Germinal center (tissue), 1 donor: ENCODE results near the gene CAPN5.

Experiments
- DNase-seq: peaks from one replicate; pipeline ENCODE4 v3.0.0; 2012; ENCODE audit warnings: mixed read lengths, low spot score

CAPN5 gene

DNA sequence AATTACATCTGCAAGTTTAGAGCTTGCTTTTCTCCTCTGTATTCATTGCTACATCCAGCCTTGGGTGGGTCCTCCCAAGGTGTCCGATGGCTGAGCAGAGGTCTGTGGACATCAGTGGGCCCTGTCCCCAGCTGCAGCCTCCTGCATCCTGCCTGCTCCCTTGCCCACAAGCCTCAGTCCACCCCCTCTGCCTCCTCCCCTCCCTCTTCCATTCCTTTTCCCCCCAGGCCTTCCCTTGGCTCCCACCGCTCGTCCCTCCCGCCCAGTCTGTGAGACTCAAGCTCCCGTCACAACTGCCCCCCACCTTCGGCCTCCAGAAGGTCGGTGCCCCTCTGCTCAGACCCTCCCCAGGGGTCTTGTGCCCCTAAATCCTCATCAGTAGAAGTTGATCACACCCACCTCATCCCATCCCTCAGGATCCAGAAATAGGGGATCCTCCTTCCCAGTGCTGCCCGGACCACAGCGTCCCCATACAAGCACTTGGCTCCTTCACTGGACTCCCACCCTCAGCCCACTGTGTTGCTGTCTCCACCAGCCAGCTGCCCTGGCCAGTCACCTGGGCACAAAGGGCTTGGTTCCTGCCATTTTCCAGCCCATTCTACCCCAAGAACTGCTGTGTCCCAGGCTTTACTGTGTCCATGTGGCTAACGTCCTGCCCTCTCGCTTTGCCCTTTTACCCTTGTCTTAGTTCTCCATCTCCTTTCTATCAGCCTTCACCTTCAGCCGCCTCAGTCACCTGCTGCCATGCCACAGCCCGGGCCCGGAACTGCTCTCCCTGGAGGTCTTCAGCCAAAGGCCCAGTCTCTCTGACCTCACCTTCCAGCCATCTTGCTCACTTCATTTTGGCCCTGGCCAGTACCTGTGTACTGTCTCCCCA is 33.6 kb downstream of the CAPN5 start:
- DNase-seq: no peak

DNA sequence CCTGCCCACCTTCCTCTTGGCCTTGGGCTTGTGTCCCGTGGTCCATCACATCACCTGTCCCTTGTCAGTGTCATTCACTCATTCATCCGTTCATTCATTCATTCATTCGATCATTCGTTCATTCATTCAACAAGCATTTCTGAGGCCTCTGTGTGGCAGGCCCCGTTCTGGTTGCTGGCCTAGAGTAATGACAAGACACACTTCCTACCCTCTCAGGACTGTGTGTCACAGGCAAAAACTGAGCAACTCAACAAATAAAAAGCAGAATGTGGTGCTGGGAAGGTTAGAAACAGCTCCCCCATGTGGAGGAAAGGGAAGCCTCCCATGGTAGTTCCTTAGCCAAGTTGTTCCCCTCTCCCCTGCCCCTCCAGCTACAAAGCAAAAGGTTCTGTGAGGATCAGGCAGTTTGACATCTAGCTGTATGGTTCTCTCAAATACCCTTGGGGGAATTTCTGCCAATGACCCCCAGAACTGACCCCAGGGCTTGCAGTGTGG is 34.3 kb downstream of the CAPN5 start:
- peak; percentile 36 for DNase-seq

DNA sequence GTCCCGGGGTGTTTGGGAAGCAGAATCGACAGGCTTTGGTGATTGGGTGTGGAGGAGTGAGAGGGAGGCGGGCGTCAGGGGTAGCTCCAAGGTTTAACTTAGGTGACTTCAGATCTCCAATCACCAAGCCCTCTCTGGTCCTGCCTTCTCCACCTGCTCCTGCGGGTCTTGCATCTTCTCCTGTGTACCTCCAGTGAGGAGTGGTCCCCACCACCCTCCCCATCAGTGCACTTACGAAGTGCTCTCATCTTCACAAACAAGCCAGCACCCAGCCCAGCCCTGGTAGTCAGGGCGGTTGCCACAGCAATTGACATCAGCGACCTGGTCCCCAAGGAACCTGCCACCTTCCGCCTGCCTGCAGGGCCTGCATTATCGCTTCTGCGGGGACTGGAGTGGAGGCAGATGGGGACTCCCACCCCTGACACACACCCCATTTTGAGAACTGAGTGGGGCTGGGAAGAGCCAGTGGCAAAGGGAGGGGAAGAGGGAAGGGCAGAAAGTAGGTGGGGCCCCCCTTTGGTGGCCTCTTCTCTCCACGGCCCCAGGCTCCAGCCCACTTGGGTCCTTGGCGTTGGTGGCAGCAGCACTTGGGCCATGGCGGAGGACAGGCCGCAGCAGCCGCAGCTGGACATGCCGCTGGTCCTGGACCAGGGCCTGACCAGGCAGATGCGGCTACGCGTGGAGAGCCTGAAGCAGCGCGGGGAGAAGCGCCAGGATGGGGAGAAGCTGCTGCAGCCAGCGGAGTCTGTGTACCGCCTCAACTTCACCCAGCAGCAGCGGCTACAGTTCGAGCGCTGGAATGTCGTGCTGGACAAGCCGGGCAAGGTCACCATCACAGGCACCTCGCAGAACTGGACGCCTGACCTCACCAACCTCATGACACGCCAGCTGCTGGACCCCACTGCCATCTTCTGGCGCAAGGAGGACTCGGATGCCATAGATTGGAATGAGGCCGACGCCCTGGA is 35.8 kb downstream of the CAPN5 start, which contains the start of gene OMP:
Gene OMP (plus strand): TSS at position 595 of the 965 bp plus-strand sequence. CDS start 0 bp downstream, at position 595.
- DNase-seq: no peak

DNA sequence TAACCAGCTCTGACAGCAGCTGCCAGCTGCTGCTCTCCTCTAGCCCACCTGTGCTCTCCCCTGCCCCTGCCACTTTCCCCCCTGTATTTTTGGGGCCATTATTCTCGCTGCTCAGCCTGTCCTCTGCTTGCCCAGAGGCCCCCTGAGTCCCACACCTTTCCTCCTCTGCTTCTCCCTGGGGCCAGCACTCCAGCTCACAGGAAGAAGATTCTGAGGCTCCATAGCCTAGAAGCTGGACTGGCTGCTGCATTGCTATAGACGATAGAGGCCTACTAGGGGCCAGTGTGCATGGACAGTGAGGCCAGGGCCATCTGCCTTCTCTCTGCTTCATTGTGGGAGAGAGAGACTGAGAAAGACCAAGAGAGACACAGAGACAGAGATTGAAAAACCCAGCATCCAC is 36.5 kb downstream of the CAPN5 start:
- DNase-seq: no peak

DNA sequence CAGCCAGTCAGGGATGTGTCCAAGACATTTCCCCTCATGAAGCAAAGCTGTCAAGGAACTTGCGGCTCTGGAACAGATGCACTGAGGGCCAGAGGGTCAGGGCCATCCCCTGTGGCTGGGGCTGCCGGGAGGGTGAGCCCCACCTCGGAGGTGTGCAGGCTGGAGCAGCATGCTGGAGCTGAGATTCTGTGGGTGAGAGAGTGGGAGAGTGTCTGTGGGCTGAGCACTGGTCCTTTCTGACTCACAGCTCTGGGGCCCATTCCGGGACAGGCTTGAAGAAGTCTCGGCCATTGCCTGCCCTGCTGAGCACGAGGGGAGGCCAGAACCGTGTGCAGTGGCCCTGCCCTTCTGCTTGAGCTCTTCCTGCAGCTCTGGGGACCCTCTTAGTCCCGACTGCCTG is 38.0 kb downstream of the CAPN5 start:
- DNase-seq: no peak

DNA sequence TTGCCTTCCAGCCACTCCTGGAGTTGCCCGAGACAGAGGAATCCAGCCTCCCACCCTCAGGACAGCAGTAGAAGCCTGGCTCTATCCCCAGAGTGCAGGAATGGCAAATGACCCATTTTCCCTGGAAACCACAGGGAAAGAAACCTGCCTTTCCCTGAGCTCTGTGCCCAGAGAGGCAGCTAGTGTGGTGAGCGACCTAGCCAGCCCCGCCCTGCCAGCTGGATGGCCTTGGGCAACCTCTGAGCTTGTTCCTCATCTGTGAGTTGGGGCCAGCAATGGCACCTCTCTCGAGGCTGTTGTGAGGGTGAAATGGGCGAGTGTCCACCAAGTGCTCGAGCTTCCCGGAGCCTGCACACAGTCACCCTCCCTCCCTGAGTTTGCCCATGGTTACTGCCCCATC is 39.5 kb downstream of the CAPN5 start:
- no peak for DNase-seq

DNA sequence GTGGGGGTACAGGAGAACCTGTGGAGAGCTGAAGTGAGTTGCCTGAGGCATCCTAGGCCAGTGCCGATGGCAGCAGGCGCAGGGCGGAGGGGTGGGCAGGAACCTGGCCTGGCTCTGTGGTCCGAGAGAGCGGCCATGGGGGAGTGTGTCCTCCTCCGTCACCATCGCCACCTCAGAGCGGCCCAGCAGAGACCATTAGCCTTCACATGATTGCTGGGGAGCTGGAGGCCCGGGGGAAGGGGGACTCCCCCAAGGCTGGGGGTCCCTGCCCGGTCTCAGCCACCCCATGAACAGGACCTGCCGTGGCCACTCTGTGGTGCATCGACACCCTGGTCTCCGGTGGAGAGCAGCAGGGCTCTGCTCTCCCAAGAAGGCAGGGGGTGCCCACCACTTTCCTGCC is 40.0 kb downstream of the CAPN5 start:
- DNase-seq: no peak

DNA sequence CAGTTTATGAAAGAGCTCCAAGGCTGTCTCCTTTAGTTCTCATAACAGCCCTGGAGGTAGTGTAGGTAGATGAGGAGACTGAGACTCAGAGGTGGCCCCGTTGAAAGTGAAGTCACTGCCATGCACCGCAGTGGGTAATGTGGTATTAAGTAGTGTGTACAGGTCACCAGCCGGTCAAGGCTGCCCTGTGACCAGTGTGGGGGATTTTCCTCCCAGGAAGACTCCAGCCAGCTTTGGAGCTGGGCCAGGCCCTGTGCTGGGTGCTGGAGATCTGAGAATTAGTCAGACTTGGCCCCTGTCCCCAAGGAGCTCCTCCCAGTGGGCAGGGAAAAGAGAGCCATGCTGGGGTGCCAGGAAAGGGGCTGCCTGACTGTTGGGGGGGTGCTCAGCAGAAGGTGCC is 41.2 kb downstream of the CAPN5 start:
- DNase-seq: no peak

DNA sequence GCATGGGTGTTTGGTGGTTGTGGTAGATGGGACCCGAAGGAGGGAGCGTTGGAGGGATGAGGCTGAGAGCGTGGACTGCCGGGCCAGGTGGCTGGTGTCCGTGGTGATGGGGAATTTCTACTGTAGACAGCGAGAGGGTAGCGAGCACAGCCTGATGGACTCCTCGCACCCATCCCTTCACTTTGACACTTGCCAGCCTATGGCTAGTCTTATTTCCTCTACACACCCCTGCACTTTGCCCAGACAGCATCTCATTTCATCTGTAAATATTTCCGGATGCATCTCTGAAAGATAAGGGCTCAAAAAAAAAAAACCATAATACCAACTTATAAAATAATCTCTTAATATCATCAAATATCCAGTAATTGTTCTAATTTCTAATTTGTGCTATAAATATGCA is 41.7 kb downstream of the CAPN5 start:
- no peak for DNase-seq

DNA sequence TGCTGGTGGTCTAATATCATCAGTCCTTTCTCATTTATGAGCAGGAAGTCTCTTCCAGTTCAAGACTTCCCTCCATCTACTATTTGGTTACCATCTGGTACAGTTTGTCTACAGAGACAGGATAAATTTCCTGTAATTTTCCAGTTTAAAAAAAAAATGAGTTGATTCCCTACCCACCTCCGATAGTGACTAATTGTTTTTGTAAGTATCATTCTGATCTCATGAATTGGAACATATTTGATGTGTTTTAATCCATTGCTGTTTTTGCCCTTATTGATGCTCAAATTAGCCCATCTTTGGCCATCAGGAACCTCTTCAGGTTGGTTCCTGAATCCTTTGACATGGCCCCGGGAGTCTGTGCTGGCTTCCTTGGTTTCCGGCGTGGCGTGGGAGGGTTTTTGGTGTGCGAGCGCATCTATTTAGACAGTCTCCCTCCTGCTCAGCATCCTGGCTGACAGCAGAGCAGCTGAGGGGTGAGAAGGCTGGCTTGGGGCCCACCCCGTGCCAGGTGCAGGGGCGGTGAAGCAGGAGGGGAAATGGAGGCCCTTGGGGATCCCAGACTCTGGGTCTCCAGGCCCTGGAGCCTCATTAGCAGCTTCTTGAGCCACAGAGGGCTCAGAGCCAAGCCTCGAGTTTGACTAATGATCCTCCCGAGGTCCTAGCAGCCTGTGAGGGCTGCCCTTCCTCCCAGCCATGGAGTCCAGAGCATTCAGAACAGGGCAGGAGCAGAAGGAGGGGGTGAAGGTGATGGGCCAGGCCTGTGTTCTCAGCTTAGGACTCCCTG is 42.7 kb downstream of the CAPN5 start:
- DNase-seq: no peak

DNA sequence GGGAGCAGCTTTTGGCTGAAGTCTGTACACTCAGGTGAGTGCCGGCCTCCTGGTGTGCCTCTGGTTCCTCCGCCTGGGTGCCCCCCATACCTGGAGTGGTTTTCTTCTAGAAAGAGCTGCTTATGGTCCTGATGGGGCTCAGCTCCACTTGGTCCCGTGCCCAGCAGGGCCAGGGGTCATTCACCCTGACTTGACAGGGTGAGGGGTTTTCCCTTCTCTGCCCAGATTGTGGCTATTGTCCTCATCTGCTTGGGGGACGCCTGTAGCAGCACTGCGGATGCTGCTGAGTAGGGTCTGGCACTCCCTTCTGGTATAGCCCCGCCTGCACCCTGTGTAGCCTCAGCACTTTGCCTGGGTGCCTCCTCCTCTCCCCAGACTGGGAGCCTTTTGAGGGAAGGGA is 44.1 kb downstream of the CAPN5 start:
- no peak for DNase-seq

DNA sequence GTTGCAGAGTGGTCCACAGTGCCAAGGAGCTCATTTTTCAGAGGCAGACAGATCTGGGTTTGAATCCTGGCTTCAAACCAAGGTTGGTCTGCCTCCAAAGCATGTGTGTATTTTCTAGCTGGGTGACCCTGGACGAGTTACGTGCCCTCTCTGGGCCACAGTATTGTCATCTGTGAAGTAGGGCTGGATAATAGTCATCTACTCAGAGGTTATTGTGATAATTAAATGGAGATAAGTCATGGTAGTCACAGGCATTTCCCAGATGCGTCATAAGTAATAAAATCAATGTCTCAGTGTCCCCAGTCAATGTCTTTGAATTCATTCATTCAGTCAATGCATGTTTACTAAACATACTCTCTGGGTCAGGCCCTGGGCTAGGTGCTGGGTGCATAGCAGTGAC is 44.5 kb downstream of the CAPN5 start:
- no peak for DNase-seq

DNA sequence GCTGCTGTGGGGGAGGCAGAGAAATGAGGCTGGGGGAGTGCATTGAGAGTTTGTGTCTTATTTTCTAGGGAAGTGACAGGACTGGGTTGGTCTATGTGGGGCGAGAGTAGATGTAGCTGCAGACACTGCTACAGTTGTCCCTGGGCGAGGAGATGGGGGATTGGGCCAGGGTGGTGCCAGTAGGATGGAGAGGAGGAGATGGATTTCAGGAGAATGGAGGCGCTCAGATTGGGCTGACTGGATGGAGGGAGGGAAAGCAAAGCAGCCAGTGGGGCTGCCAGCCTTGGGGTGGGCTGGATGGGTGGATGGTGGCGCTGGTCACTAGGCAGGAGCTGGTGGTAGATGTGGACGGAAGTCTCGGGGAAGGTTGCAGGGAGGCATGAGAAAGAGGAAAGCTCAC is 45.2 kb downstream of the CAPN5 start:
- DNase-seq: no peak

DNA sequence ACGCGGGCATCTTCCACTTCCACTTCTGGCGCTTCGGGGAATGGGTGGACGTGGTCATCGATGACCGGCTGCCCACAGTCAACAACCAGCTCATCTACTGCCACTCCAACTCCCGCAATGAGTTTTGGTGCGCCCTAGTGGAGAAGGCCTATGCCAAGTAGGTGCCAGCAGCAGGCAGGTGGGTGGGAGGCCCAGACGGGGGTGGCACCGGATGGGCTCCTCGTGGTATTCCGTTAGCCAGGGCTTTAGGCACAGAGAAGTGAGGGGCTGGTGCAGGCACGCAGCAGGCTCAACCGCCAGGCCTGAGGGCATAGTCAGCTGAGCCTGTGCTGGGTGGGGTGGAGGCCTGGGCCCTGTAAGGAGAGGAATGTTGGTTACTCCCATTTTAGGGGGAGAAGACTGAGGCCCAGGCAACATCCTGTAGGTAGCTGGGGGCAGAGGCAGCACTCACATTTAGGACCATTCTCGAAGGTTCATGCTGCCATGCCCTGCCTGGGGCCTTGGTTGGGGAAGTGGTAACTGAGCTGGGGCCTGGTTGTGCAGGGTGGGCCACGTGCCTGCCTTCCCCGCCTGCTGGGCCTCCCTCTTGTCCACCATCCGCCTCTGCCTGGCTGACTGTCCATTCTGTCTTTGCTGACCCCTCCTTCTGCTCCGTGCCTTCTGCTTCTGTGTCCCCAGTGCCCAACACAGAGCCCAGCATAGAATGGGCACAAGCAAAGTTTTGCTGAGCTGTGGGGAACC is 46.0 kb downstream of the CAPN5 start:
- DNase-seq: no peak

DNA sequence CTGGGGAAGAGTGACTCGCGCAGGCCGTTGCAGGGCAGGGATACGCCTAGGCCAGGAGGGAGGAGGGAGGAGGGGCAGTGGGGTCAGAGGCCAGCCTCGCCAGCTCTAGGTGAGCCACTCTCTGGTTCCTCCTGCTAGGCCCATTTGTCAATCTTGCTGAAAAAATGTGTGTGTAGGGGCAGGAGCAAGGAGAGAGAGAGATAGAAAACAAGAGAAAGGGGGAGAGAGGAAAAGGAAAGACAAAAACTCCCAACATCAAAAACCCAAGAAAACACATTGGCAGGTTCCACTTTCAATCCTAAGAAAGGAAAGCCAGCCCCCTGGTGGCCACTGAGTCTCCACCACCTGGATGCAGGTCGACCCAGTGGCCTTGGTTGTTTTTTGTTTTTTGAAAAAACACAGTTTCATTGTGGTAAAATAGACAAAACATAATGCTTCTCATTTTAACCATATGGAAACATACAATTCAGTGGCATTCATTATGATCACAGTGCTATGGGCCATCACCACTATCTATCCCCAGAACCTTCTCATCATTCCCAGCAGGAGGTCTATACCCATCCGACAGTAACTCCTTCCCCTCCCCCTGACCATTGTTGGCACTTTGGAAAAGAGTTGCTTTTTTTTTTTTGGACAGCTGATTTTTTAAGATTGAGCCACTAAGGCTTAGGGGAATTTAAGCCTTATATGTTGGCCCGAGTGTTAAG is 46.8 kb downstream of the CAPN5 start:
- DNase-seq: peak; percentile 49

DNA sequence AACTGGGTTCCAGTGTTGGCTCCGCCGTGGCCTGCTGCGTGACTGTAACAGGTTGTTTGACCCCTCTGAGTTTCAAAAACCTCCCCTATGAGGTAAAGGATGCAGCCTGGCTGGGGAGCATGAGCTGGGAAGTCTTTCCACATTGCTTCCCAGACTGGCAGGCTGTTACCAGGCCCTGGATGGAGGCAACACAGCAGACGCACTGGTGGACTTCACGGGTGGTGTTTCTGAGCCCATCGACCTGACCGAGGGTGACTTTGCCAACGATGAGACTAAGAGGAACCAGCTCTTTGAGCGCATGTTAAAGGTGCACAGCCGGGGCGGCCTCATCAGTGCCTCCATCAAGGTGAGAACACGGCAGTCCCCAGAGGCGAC is 47.3 kb downstream of the CAPN5 start:
- no peak for DNase-seq

DNA sequence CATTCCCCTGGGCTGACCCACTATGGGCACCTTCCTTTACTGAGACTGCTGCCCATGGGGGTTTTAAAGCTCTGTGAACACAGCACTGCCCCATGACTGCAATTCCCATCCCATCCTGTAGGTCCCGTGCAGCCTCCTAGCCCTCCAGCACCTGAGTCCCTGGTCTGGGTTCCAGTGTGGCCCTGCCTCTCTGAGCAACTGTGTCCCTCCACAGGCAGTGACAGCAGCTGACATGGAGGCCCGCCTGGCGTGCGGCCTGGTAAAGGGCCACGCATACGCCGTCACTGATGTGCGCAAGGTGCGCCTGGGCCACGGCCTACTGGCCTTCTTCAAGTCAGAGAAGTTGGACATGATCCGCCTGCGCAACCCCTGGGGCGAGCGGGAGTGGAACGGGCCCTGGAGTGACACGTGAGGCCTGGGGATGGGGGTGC is 48.4 kb downstream of the CAPN5 start:
- DNase-seq: peak; percentile 24

DNA sequence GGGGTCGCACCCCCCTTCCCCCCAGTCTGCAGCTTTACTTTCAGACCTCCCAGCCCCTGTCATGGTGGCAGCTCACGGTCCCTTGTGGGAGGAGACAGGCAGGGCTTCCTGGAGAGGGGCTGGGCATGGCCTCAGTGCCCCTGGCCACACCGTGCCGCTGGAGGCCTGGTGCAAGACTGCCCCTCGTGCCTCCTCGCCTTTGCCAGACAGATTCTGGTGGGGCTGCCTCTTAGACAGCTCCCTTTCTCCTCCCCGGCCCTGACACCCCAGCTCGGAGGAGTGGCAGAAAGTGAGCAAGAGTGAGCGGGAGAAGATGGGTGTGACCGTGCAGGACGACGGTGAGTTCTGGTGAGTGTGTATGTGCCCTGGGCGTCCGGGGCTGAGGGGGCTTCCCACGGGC is 49.2 kb downstream of the CAPN5 start:
- no peak for DNase-seq

DNA sequence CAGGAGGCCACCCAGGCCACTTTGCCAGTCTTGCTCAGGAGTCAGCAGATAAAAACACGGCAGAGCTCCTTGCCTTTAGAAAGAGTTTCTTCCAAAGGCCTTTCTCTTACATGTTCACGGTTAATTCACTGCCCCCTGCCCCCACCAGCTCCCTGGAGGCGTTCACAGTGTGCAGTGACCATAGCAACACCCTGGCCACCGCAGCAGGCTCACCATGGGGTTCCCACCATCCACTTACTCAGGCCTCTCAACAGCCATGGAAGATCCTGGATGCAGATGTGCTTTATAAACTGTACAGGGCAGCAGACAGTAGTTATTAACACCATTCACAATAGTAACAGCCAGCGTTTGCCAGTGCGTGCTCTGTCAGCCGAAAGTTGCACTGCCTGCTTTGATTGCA is 50.7 kb downstream of the CAPN5 start:
- no peak for DNase-seq

DNA sequence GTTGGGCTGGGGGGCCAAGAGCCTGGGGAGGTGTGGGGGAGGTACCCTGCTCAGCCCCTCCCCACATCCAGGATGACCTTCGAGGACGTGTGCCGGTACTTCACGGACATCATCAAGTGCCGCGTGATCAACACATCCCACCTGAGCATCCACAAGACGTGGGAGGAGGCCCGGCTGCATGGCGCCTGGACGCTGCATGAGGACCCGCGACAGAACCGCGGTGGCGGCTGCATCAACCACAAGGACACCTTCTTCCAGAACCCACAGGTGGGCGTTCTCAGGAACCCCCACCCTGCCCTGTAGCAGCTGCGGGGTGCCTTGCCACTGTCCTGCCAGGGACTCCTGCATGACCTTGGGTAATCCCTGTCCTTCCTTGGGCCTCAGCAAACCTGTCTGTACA is 51.3 kb downstream of the CAPN5 start:
- DNase-seq: no peak

DNA sequence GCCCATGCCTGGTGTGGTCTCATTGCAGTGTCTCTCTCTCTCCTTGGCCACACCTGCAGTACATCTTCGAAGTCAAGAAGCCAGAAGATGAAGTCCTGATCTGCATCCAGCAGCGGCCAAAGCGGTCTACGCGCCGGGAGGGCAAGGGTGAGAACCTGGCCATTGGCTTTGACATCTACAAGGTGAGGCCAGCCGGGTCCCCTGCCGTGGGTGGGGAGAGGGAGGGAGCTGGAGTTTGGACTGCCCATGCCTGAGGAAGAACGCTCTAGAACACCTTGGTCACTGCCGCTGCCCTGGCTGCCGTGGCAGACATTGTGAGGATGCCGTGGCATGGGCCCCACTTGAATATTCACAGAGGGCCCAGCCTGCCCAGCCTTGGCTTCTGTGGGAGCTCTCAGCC is 52.2 kb downstream of the CAPN5 start:
- no peak for DNase-seq
